IPS DF 4.7 (cell line): ENCODE results near the gene AGBL5.
"Not testable (repeated sequence)": the region's sequence is repeated elsewhere in the genome, so short reads cannot be mapped to it uniquely, and the experiment has no call there.

Source experiments
- DNase-seq: peaks from one replicate; pipeline ENCODE4 v3.0.0-alpha.2; 2013; ENCODE audit warnings: low spot score; ENCODE audit errors: extremely low read depth

AGBL5 gene

DNA sequence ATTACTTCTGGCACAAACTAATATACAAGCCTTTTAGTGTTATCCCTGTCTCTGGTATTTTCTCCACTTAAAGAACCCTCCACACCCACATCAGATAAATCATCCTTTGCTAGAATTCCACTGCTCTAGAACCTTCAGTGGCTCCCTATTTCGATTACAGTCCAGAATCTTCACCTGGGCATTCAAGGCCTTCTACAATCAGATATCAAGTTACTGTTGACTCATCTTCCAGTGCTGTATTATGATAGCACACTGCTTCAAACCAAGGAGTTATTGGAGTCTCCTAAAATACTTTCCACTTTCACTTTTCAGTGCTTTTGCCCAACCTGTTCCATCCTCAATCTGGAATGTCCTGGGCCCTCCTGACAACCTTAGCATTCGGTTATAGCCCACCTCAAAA lies 64.1 kb downstream of the AGBL5 start:
- DNase-seq = no peak

- no peak for DNase-seq
Observed at GRCh38 chr2:27117995-27118524, 66.6 kb downstream of the AGBL5 start.

DNA sequence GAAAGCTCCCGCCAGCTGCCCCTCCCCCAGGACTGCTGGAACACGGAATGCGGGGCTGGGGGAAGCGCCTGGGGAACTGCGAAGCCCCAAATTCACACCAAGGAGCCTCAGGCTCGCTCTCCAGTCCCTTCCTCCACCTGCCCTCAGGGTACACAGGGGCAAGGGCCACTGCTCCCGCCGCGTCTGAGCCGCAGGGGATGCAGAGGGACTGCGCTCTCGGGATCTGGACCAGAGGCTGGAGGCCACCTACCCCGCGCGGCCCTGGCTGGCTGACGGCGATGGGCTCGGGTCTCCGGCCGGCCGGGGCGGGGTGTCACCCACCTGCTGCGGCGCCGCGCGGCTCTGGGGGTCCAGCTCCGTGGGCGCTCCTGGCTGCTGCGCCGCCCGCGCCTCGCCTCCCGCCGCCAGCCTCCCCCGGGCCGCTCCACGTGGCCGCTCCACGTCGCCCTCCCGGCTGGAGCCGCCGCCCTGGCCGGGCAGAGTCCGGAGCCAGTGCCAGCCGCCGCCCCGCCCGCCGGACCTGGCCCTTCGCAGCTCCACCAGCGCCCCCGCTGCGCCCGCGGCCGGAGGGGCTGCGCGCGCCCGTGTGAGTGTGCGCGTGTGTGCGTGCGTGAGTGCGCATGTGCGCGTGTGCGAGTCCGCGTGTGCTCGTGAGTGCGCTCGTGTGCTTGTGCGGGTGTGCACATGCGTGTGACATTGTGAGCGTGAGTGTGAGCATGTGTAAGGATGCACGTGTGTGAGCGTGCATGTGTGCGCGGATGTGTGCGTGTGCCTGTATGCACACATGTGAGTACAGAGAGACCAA lies 67.3 kb downstream of the AGBL5 start, which contains the start of gene CGREF1:
CGREF1 (minus strand) TSS at position 604 of the 805 bp plus-strand sequence. CDS start 14,762 bp downstream, outside the sequence.
- no peak for DNase-seq

DNA sequence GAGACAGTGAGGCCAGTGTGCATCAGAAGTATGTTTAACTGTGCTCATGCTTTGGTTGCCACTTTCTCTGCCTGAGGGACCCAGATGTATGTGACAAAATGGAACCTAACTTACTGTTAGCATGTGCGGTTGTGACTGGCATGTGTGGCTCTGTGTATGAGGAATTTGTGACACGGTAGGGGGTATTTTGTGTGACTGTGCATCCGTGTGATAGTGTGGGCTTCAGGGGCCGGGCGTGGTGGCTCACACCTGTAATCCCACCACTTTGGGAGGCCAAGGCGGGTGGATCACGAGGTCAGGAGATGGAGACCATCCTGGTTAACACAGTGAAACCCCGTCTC lies 67.8 kb downstream of the AGBL5 start:
- DNase-seq = not testable (repeated sequence)
